GM13977 (cell line): ENCODE results near the gene NOS3.

Experiments used
- DNase-seq: peaks from one replicate; pipeline ENCODE4 v3.0.0; 2012; ENCODE audit warnings: low spot score
- CTCF ChIP-seq: IDR thresholded peaks from 2 replicates; pipeline ENCODE4 v1.5.1; 2012; ENCODE audit warnings: mild to moderate bottlenecking, control low read depth; ENCODE audit not compliant: insufficient read depth; ENCODE audit errors: extremely low read depth, missing control alignments
- in situ Hi-C: fragments of 300-500 bp; cut with MboI; formaldehyde crosslinking; loops from one replicate; pipeline ENCODE4 v1.12.0; 2022; ENCODE audit warnings: low sequenced_read_pairs, low pct_unique_long_range_greater_than_20kb, mixed read lengths, inconsistent platforms; ENCODE audit not compliant: unreplicated experiment

Gene NOS3

GRCh38 chr7:150980663-150981062 is 10.2 kb upstream of the NOS3 start:
- TF ChIP-seq CTCF: no peak
- no peak for DNase-seq
- in situ Hi-C loops: no loop called here

DNA sequence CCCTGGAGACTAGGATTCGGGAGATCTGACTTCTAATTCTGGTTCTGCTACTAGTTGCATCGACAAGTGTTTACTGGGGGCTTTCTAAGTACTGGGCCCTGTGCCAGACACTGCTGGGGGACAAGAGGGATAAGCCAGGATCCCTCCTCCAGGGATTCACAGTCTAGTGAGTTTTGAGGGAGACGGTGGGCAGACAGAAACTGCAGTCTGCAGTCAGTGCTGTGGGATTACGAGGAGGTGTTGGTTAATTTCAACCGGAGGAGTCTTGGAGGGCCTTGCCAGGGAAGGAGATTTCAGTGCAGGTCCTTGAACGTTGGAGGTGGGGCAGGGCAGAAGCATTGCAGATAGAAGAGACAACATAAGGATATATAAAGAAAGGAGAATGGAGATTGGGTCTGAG is 9.2 kb upstream of the NOS3 start:
- in situ Hi-C loops: no loop called here
- no peak for TF ChIP-seq CTCF
- DNase-seq: no peak

GRCh38 chr7:150982351-150982750 is 8.5 kb upstream of the NOS3 start:
- no peak for TF ChIP-seq CTCF
- DNase-seq: no peak
- in situ Hi-C loops: no loop called here

DNA sequence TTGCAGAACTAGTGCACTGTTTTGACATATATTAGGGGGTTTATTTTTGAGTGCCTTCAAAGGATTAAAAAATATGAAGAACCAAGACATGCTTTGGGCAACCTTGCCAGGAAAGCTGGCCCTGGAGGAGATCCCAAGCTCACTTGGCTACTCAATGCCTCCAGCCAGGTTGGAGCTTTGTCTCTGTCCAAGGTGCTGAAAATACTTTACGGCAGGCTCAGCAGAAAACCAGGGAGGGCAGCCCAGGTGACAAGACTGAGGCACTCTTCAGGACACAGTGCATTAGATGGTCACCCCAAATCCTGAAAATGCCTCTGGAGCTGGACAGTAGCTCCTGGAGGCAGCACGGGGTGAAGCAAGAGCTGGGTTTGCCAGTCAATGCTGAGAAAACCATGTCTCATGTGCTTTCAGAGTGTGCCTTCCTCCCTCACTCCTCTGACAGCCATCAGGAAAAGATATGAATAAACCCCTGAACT is 6.9 kb upstream of the NOS3 start:
- DNase-seq: no peak
- in situ Hi-C loops: no loop called here
- TF ChIP-seq CTCF: no peak

- DNase-seq: peak; percentile 72
- in situ Hi-C loops: no loop called here
- peak; percentile 83 for TF ChIP-seq CTCF
Observed at GRCh38 chr7:150986099-150986512, 4.7 kb upstream of the NOS3 start.

DNA sequence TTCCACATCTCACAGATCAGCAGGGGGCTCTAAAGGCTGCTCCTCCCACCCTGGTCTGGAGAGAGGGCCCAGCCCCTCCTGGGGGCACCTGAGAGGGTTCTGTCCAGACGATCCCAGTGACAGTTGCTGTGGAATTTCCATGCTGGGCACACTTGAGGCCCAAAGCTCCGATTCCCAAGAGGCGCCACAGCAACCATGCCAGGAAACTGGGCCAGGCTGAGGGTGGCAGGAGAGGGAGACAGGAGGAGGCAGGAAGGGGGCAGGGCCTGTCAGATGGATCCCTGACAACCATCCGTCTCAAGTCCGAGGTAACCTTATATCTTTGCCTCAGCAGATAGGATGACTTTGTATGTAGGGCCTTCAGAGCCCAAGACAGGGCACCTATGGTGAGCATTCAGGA is 4.3 kb upstream of the NOS3 start:
- no peak for TF ChIP-seq CTCF
- in situ Hi-C loops: no loop called here
- DNase-seq: no peak
